HEK293 (cell line): ENCODE data around the gene COL9A3.

Experiments used
- CTCF ChIA-PET: fragments of 350-600 bp; formaldehyde crosslinking; extraction: SDS; loops from one replicate; lab custom pipeline; 2021; ENCODE audit warnings: antibody characterized with exemption; lab: Yijun Ruan, JAX
- POLR2A ChIA-PET: fragments of 300-600 bp; formaldehyde crosslinking; extraction: SDS; loops from one replicate; lab custom pipeline; 2020; ENCODE audit warnings: antibody characterized with exemption, inconsistent platforms; lab: Yijun Ruan, JAX
- H3K27ac ChIP-seq: fragments of 200-500 bp; sonication (Bioruptor generic); 2 replicates; pipeline ENCODE4 v1.5.1; 2014; ENCODE audit warnings: low read depth, low read length, control low read depth, inconsistent platforms; ENCODE audit errors: extremely low read depth
- H3K36me3 ChIP-seq, 2 experiments: fragments of 200-500 bp in 1 of 2; sonication (Bioruptor generic) in 1 of 2; 1 replicate in 1 of 2; 2 replicates in 1 of 2; pipeline ENCODE4 v1.5.1; 2014 to 2017; ENCODE audit warnings: inconsistent platforms in 2 of 2, low read length in 2 of 2; ENCODE audit not compliant: control insufficient read depth in 2 of 2, insufficient read depth in 1 of 2
- H3K4me1 ChIP-seq: fragments of 200-500 bp; sonication (Bioruptor generic); 2 replicates; pipeline ENCODE4 v1.5.1; 2014; ENCODE audit warnings: mild to moderate bottlenecking, low read length, inconsistent platforms; ENCODE audit not compliant: control insufficient read depth, insufficient read depth
- H3K4me3 ChIP-seq: 2 replicates; pipeline ENCODE4 v1.5.1; 2011; ENCODE audit warnings: low read depth, mild to moderate bottlenecking, control low read depth, low read length, moderate library complexity
- H3K9me3 ChIP-seq: fragments of 200-500 bp; sonication (Bioruptor generic); 2 replicates; pipeline ENCODE4 v1.5.1; 2014; ENCODE audit warnings: low read depth, low read length, inconsistent platforms; ENCODE audit not compliant: control insufficient read depth, insufficient read depth
- HOXA7 ChIP-seq: sonication (generic); formaldehyde crosslinking; IDR thresholded peaks from 2 replicates; pipeline ENCODE4 v1.8.1; 2022; ENCODE audit warnings: missing genetic modification reagents, borderline replicate concordance
- REPIN1 ChIP-seq: fragments of 450-650 bp; formaldehyde crosslinking; IDR thresholded peaks from 2 replicates; pipeline ENCODE4 v1.5.1; 2017; ENCODE audit warnings: missing biosample characterization, missing genetic modification characterization, low read depth
- YY1 ChIP-seq: fragments of 450-650 bp; formaldehyde crosslinking; IDR thresholded peaks from 2 replicates; pipeline ENCODE4 v1.5.1; 2018; ENCODE audit warnings: missing biosample characterization, missing genetic modification characterization
- ZBTB10 ChIP-seq: fragments of 450-650 bp; formaldehyde crosslinking; IDR thresholded peaks from 2 replicates; pipeline ENCODE4 v1.5.1; 2016; ENCODE audit warnings: missing biosample characterization, missing genetic modification characterization
- ZBTB48 ChIP-seq: fragments of 450-650 bp; formaldehyde crosslinking; IDR thresholded peaks from 2 replicates; pipeline ENCODE4 v1.5.1; 2016; ENCODE audit warnings: missing biosample characterization, missing genetic modification characterization
- ZEB2 ChIP-seq: fragments of 450-650 bp; formaldehyde crosslinking; IDR thresholded peaks from 2 replicates; pipeline ENCODE4 v1.5.1; 2016; ENCODE audit warnings: missing biosample characterization, missing genetic modification characterization
- ZFP37 ChIP-seq: fragments of 450-650 bp; formaldehyde crosslinking; IDR thresholded peaks from 2 replicates; pipeline ENCODE4 v1.5.1; 2016; ENCODE audit warnings: missing biosample characterization, missing genetic modification characterization
- ZNF132 ChIP-seq: fragments of 450-650 bp; formaldehyde crosslinking; IDR thresholded peaks from 2 replicates; pipeline ENCODE4 v1.5.1; 2017; ENCODE audit warnings: missing biosample characterization, missing genetic modification characterization, borderline replicate concordance
- ZNF138 ChIP-seq: fragments of 450-650 bp; formaldehyde crosslinking; IDR thresholded peaks from 2 replicates; pipeline ENCODE4 v1.5.1; 2016; ENCODE audit warnings: missing biosample characterization, missing genetic modification characterization, borderline replicate concordance
- ZNF169 ChIP-seq: fragments of 450-650 bp; formaldehyde crosslinking; IDR thresholded peaks from 2 replicates; pipeline ENCODE4 v1.5.1; 2016; ENCODE audit warnings: missing biosample characterization, missing genetic modification characterization
- ZNF26 ChIP-seq: fragments of 450-650 bp; formaldehyde crosslinking; IDR thresholded peaks from 2 replicates; pipeline ENCODE4 v1.5.1; 2016; ENCODE audit warnings: missing biosample characterization, missing genetic modification characterization
- ZNF37A ChIP-seq: fragments of 450-650 bp; IDR thresholded peaks from 2 replicates; pipeline ENCODE4 v1.5.1; 2018; ENCODE audit warnings: missing biosample characterization, missing genetic modification characterization
- ZNF514 ChIP-seq: fragments of 450-650 bp; formaldehyde crosslinking; IDR thresholded peaks from 2 replicates; pipeline ENCODE4 v1.5.1; 2016; ENCODE audit warnings: missing biosample characterization, missing genetic modification characterization
- ZNF555 ChIP-seq: fragments of 450-650 bp; formaldehyde crosslinking; conservative IDR thresholded peaks from 2 replicates; pipeline ENCODE4 v1.5.1; 2017; ENCODE audit warnings: missing biosample characterization, mild to moderate bottlenecking, missing genetic modification characterization, inconsistent platforms
- ZNF560 ChIP-seq: fragments of 450-650 bp; formaldehyde crosslinking; IDR thresholded peaks from 2 replicates; pipeline ENCODE4 v1.5.1; 2017; ENCODE audit warnings: missing biosample characterization, missing genetic modification characterization, borderline replicate concordance
- ZNF707 ChIP-seq: fragments of 450-650 bp; formaldehyde crosslinking; IDR thresholded peaks from 2 replicates; pipeline ENCODE4 v1.5.1; 2016; ENCODE audit warnings: missing biosample characterization, missing genetic modification characterization
- ZNF76 ChIP-seq: fragments of 450-650 bp; formaldehyde crosslinking; IDR thresholded peaks from 2 replicates; pipeline ENCODE4; 2016; ENCODE audit warnings: low read depth, missing biosample characterization, missing genetic modification characterization, borderline replicate concordance
- ZNF791 ChIP-seq: fragments of 450-650 bp; formaldehyde crosslinking; IDR thresholded peaks from 2 replicates; pipeline ENCODE4 v1.5.1; 2016; ENCODE audit warnings: missing biosample characterization, missing genetic modification characterization
- TF ChIP-seq, protein P1 (sequence below): fragments of 450-650 bp; formaldehyde crosslinking; IDR thresholded peaks from 2 replicates; pipeline ENCODE4 v1.5.1; 2016; ENCODE audit warnings: missing biosample characterization, missing genetic modification characterization
- TF ChIP-seq, protein P2 (sequence below): fragments of 450-650 bp; formaldehyde crosslinking; IDR thresholded peaks from 2 replicates; pipeline ENCODE4 v1.5.1; 2017; ENCODE audit warnings: missing biosample characterization, missing genetic modification characterization

The COL9A3 gene

GRCh38 chr20:62774762-62775161 lies 42.1 kb upstream of the COL9A3 start (continued):
- no peak for TF ChIP-seq ZBTB10 (tag by site-specific recombination)
- no peak for TF ChIP-seq ZNF76 (tag by site-specific recombination)
- no peak for TF ChIP-seq HOXA7 (CRISPR knock-in tag)
- TF ChIP-seq, all 188 proteins: peak for 6

DNA sequence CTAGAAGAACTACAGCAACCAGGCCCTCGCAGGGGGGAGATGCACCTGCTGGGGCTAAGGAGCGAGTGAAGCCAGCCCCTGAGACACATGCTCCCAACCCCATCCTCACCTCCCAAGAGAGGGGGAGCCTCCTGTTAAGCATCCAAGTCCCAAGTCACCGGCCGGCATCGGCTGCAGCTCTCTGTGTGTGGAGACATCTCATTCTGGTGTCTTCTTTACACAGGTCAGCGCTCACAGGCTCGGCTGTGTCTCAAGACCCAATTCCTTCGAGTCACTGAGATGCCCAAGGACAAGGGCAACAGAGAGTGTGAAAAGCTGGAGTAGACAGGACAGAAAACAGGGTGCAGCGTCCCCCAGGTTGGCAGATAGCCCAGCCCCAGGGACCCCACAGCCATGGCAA lies 41.6 kb upstream of the COL9A3 start:
- Histone ChIP-seq H3K36me3 (no peaks in the 10 kb centered on the region), H3K9me3 (no peaks in the 10 kb centered on the region), H3K4me1 (0 out of 2 replicates have a peak, but pooled peaks cover 3% of the 10 kb centered on the region), H3K4me3 (no peak overlapping the region), H3K27ac (no peak overlapping the region)
- POLR2A ChIA-PET, result no interaction called here
- TF ChIP-seq ZNF560 (tag by site-specific recombination) (no peak), ZNF132 (tag by site-specific recombination) (no peak), ZNF37A (tag by site-specific recombination) (no peak), ZNF514 (tag by site-specific recombination) (no peak), ZNF26 (tag by site-specific recombination) (no peak), ZBTB48 (tag by site-specific recombination) (no peak), ZNF791 (tag by site-specific recombination) (no peak), REPIN1 (tag by site-specific recombination) (no peak), ZEB2 (tag by site-specific recombination) (no peak), ZNF169 (tag by site-specific recombination) (no peak), ZFP37 (tag by site-specific recombination) (no peak), ZNF138 (tag by site-specific recombination) (no peak), ZNF707 (tag by site-specific recombination) (no peak), YY1 (tag by site-specific recombination) (no peak), ZNF555 (tag by site-specific recombination) (no peak)
- TF ChIP-seq, protein P1, sequence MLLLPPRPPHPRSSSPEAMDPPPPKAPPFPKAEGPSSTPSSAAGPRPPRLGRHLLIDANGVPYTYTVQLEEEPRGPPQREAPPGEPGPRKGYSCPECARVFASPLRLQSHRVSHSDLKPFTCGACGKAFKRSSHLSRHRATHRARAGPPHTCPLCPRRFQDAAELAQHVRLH (tag by site-specific recombination), result no peak
- TF ChIP-seq, protein P2, sequence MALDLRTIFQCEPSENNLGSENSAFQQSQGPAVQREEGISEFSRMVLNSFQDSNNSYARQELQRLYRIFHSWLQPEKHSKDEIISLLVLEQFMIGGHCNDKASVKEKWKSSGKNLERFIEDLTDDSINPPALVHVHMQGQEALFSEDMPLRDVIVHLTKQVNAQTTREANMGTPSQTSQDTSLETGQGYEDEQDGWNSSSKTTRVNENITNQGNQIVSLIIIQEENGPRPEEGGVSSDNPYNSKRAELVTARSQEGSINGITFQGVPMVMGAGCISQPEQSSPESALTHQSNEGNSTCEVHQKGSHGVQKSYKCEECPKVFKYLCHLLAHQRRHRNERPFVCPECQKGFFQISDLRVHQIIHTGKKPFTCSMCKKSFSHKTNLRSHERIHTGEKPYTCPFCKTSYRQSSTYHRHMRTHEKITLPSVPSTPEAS (tag by site-specific recombination), result no peak
- CTCF ChIA-PET, result no interaction called here
